Measurements from ENCODE around the gene NIFK. TPM values are rescaled to one million over a fixed set of nuclear protein-coding genes. Genes with fewer than 3 reads are reported as not detected.

NIFK gene
- total RNA-seq, 1 donor, result 42.7 TPM

GRCh38 chr2:121754851-121755236 lies 18.2 kb upstream of the NIFK start:
- peak; percentile 34 for DNase-seq (ENCODE audit: insufficient read length, low spot score, missing footprints)

GRCh38 chr2:121748202-121748601 lies 11.5 kb upstream of the NIFK start:
- Histone ChIP-seq H4K20me1 (ENCODE audit: insufficient read depth, low read length) (no peaks in the 10 kb centered on the region), H3K36me3 (ENCODE audit: insufficient read depth, low read length) (no peaks in the 10 kb centered on the region), H3K4me2 (ENCODE audit: insufficient read depth, low read length) (no peak overlapping the region), H2AFZ (ENCODE audit: low read length) (peak overlapping the region; percentile 53), H3K9me3 (ENCODE audit: low read depth, low read length) (no peaks in the 10 kb centered on the region), H3K4me3 (ENCODE audit: insufficient read depth, low read length) (no peak overlapping the region), H3K27ac (ENCODE audit: low read depth, low read length) (no peak overlapping the region), H3K4me1 (ENCODE audit: insufficient read depth, low read length) (no peaks in the 10 kb centered on the region), H3K79me2 (ENCODE audit: insufficient read depth, low read length) (no peaks in the 10 kb centered on the region), H3K27me3 (ENCODE audit: insufficient read depth, low read length) (no peaks in the 10 kb centered on the region)
- peak; percentile 48 for TF ChIP-seq CTCF (IDR thresholded peaks at IDR 0.05; ENCODE audit: extremely low read depth, low read depth, low read length)
- DNase-seq (ENCODE audit: insufficient read length, low spot score, missing footprints), result no peak

More at GRCh38 chr2:121754851-121755236, 18.2 kb upstream of the NIFK start:
- no peaks in the 10 kb centered on the region for H3K27me3 ChIP-seq (ENCODE audit: insufficient read depth, low read length)
- peak overlapping the region; percentile 96 for H3K4me2 ChIP-seq (ENCODE audit: insufficient read depth, low read length)
- TF ChIP-seq CTCF (IDR thresholded peaks at IDR 0.05; ENCODE audit: extremely low read depth, low read depth, low read length), result no peak
- H3K27ac ChIP-seq (ENCODE audit: low read depth, low read length), result peak overlapping the region; percentile 52
- peak overlapping the region; percentile 86 for H2AFZ ChIP-seq (ENCODE audit: low read length)
- peaks cover 39% of the 10 kb centered on the region for H3K79me2 ChIP-seq (ENCODE audit: insufficient read depth, low read length)
- H3K4me3 ChIP-seq (ENCODE audit: insufficient read depth, low read length), result peak overlapping the region; percentile 100
- peaks cover 19% of the 10 kb centered on the region for H3K4me1 ChIP-seq (ENCODE audit: insufficient read depth, low read length)
- peaks cover 5% of the 10 kb centered on the region for H3K36me3 ChIP-seq (ENCODE audit: insufficient read depth, low read length)
- H4K20me1 ChIP-seq (ENCODE audit: insufficient read depth, low read length), result no peaks in the 10 kb centered on the region
- no peaks in the 10 kb centered on the region for H3K9me3 ChIP-seq (ENCODE audit: low read depth, low read length)

- H2AFZ ChIP-seq (ENCODE audit: low read length), result no peak overlapping the region
- no peak overlapping the region for H3K4me2 ChIP-seq (ENCODE audit: insufficient read depth, low read length)
- H3K4me3 ChIP-seq (ENCODE audit: insufficient read depth, low read length), result no peak overlapping the region
- H3K27me3 ChIP-seq (ENCODE audit: insufficient read depth, low read length), result no peaks in the 10 kb centered on the region
- H4K20me1 ChIP-seq (ENCODE audit: insufficient read depth, low read length), result no peaks in the 10 kb centered on the region
- H3K9me3 ChIP-seq (ENCODE audit: low read depth, low read length), result no peaks in the 10 kb centered on the region
- no peak for DNase-seq (ENCODE audit: insufficient read length, low spot score, missing footprints)
- H3K27ac ChIP-seq (ENCODE audit: low read depth, low read length), result no peak overlapping the region
- no peaks in the 10 kb centered on the region for H3K36me3 ChIP-seq (ENCODE audit: insufficient read depth, low read length)
- no peak for TF ChIP-seq CTCF (IDR thresholded peaks at IDR 0.05; ENCODE audit: extremely low read depth, low read depth, low read length)
- H3K4me1 ChIP-seq (ENCODE audit: insufficient read depth, low read length), result no peaks in the 10 kb centered on the region
- no peaks in the 10 kb centered on the region for H3K79me2 ChIP-seq (ENCODE audit: insufficient read depth, low read length)
Measured at GRCh38 chr2:121746071-121746578, 9.4 kb upstream of the NIFK start.

GRCh38 chr2:121741450-121741849 lies 4.8 kb upstream of the NIFK start:
- Histone ChIP-seq H3K9me3 (ENCODE audit: low read depth, low read length) (no peaks in the 10 kb centered on the region), H4K20me1 (ENCODE audit: insufficient read depth, low read length) (no peaks in the 10 kb centered on the region), H3K79me2 (ENCODE audit: insufficient read depth, low read length) (peaks cover 2% of the 10 kb centered on the region), H3K4me3 (ENCODE audit: insufficient read depth, low read length) (no peak overlapping the region), H3K36me3 (ENCODE audit: insufficient read depth, low read length) (no peaks in the 10 kb centered on the region), H3K27me3 (ENCODE audit: insufficient read depth, low read length) (peaks cover 3% of the 10 kb centered on the region), H3K4me2 (ENCODE audit: insufficient read depth, low read length) (no peak overlapping the region), H2AFZ (ENCODE audit: low read length) (no peak overlapping the region), H3K4me1 (ENCODE audit: insufficient read depth, low read length) (no peaks in the 10 kb centered on the region), H3K27ac (ENCODE audit: low read depth, low read length) (no peak overlapping the region)
- no peak for TF ChIP-seq CTCF (IDR thresholded peaks at IDR 0.05; ENCODE audit: extremely low read depth, low read depth, low read length)
- DNase-seq (ENCODE audit: insufficient read length, low spot score, missing footprints), result no peak

All from osteoblast (primary cell).